HepG2 (cell line): Measurements from ENCODE around the gene CYSRT1. TPM values are rescaled to one million over a fixed set of nuclear protein-coding genes. Genes with fewer than 3 reads are reported as not detected.

Source experiments
- CAMTA2 ChIP-seq: sonication (generic); formaldehyde crosslinking; IDR thresholded peaks from 2 replicates; pipeline ENCODE4 v1.4.0; 2020; ENCODE audit warnings: mild to moderate bottlenecking, missing genetic modification reagents, borderline replicate concordance
- CREM ChIP-seq, 2 experiments: sonication (generic) in 1 of 2; formaldehyde crosslinking in 1 of 2; IDR thresholded peaks; 2 replicates each; pipeline versions ENCODE4 v1.4.0 to v1.6.1; 2016 to 2020; ENCODE audit warnings: antibody characterized with exemption in 1 of 2, mild to moderate bottlenecking in 1 of 2, missing genetic modification reagents in 1 of 2
- HNRNPL ChIP-seq: fragments of 200-400 bp; formaldehyde crosslinking; IDR thresholded peaks from 2 replicates; pipeline ENCODE4 v1.6.1; 2017; ENCODE audit warnings: mild to moderate bottlenecking, low read depth, low read length
- MTA3 ChIP-seq: sonication (generic); formaldehyde crosslinking; IDR thresholded peaks from 2 replicates; pipeline ENCODE4 v1.4.0; 2020; ENCODE audit warnings: missing genetic modification reagents
- MTERF4 ChIP-seq: sonication (generic); formaldehyde crosslinking; IDR thresholded peaks from 2 replicates; pipeline ENCODE4 v1.8.0; 2023; ENCODE audit warnings: mild to moderate bottlenecking, missing genetic modification reagents
- MXI1 ChIP-seq: IDR thresholded peaks from 3 replicates; pipeline ENCODE4 v1.6.1; 2012; ENCODE audit warnings: low read depth, low read length, inconsistent platforms, borderline replicate concordance
- NAIF1 ChIP-seq: sonication (generic); formaldehyde crosslinking; IDR thresholded peaks from 2 replicates; pipeline ENCODE4 v1.5.0; 2020; ENCODE audit warnings: mild to moderate bottlenecking, missing genetic modification reagents, borderline replicate concordance
- SAP130 ChIP-seq: IDR thresholded peaks from 2 replicates; pipeline ENCODE4 v1.6.1; 2016; ENCODE audit warnings: low read depth
- SNAPC5 ChIP-seq: sonication (generic); formaldehyde crosslinking; IDR thresholded peaks from 2 replicates; pipeline ENCODE4 v1.8.1; 2023; ENCODE audit warnings: mild to moderate bottlenecking, missing genetic modification reagents, borderline replicate concordance
- SRF ChIP-seq: IDR thresholded peaks from 2 replicates; pipeline ENCODE4 v1.6.1; 2011; ENCODE audit warnings: mild to moderate bottlenecking, low read depth, low read length, moderate library complexity
- TIGD3 ChIP-seq: sonication (generic); formaldehyde crosslinking; IDR thresholded peaks from 2 replicates; pipeline ENCODE4 v1.5.1; 2020; ENCODE audit warnings: mild to moderate bottlenecking, missing genetic modification reagents, borderline replicate concordance
- ZBTB37 ChIP-seq: sonication (generic); formaldehyde crosslinking; IDR thresholded peaks from 2 replicates; pipeline ENCODE4 v1.4.0; 2020; ENCODE audit warnings: mild to moderate bottlenecking, missing genetic modification reagents
- ZBTB42 ChIP-seq: sonication (generic); formaldehyde crosslinking; IDR thresholded peaks from 2 replicates; pipeline ENCODE4 v1.5.0; 2020; ENCODE audit warnings: mild to moderate bottlenecking, missing genetic modification reagents
- ZBTB7A ChIP-seq: sonication (generic); formaldehyde crosslinking; IDR thresholded peaks from 2 replicates; pipeline ENCODE4 v1.8.0; 2022; ENCODE audit warnings: mild to moderate bottlenecking, missing genetic modification reagents
- ZNF256 ChIP-seq: sonication (generic); formaldehyde crosslinking; conservative IDR thresholded peaks from 2 replicates; pipeline ENCODE4 v1.4.0; 2020; ENCODE audit warnings: missing genetic modification reagents
- ZNF546 ChIP-seq: sonication (generic); formaldehyde crosslinking; conservative IDR thresholded peaks from 2 replicates; pipeline ENCODE4 v1.8.1; 2023; ENCODE audit warnings: mild to moderate bottlenecking, missing genetic modification reagents
- ZNF615 ChIP-seq: sonication (generic); formaldehyde crosslinking; IDR thresholded peaks from 2 replicates; pipeline ENCODE4 v1.5.0; 2020; ENCODE audit warnings: mild to moderate bottlenecking, missing genetic modification reagents, borderline replicate concordance
- ZNF619 ChIP-seq: sonication (generic); formaldehyde crosslinking; IDR thresholded peaks from 2 replicates; pipeline ENCODE4 v1.4.0; 2020; ENCODE audit warnings: mild to moderate bottlenecking, missing genetic modification reagents
- ZNF720 ChIP-seq: sonication (generic); formaldehyde crosslinking; IDR thresholded peaks from 2 replicates; pipeline ENCODE4 v1.4.0; 2020; ENCODE audit warnings: missing genetic modification reagents
- ZNF747 ChIP-seq: sonication (generic); formaldehyde crosslinking; IDR thresholded peaks from 2 replicates; pipeline ENCODE4 v1.8.1; 2023; ENCODE audit warnings: missing genetic modification reagents, mild to moderate bottlenecking, borderline replicate concordance
- polyA plus RNA-seq, 8 experiments: library from polyadenylated mRNA; depleted of rRNA in 3 of 8; stranded (reverse) in 7 of 8; unstranded in 1 of 8; fragments of >200 nt; fragmentation: Illumina TruSeq in 4 of 8; extraction: Trizol in 4 of 8; gene quantifications; 2 replicates each; pipeline versions ENCODE4 v1.2.1 to v1.2.3, GENCODE V29; 2011 to 2016; ENCODE audit warnings: low read depth in 4 of 8, missing spikeins in 1 of 8, mixed read lengths in 1 of 8; ENCODE audit not compliant: insufficient read depth in 1 of 8
- total RNA-seq, 5 experiments: library from RNA; depleted of rRNA; stranded (reverse); fragments of >200 nt; fragmentation: Illumina TruSeq; extraction: Trizol; gene quantifications; 2 replicates each; pipeline ENCODE4 v1.2.3, GENCODE V29; 2016; ENCODE audit warnings: low read depth in 1 of 5
- TF ChIP-seq, protein P1 (sequence below): sonication (generic); formaldehyde crosslinking; IDR thresholded peaks from 2 replicates; pipeline ENCODE4 v1.9.0; 2022; ENCODE audit warnings: missing genetic modification reagents, mild to moderate bottlenecking, borderline replicate concordance
- TF ChIP-seq, protein P2 (sequence below): sonication (generic); formaldehyde crosslinking; IDR thresholded peaks from 2 replicates; pipeline ENCODE4 v1.8.0; 2022; ENCODE audit warnings: mild to moderate bottlenecking, missing genetic modification reagents, moderate library complexity
- TF ChIP-seq, protein P3 (sequence below): sonication (generic); formaldehyde crosslinking; IDR thresholded peaks from 2 replicates; pipeline ENCODE4 v1.8.1; 2023; ENCODE audit warnings: missing genetic modification reagents, mild to moderate bottlenecking, borderline replicate concordance

Gene CYSRT1
- total and polyA plus RNA-seq, 2 of the 13 experiments (the other 11 are each of a cell fraction or from before 2014, with no cell fraction given), result 1.5 to 2.1 TPM

DNA sequence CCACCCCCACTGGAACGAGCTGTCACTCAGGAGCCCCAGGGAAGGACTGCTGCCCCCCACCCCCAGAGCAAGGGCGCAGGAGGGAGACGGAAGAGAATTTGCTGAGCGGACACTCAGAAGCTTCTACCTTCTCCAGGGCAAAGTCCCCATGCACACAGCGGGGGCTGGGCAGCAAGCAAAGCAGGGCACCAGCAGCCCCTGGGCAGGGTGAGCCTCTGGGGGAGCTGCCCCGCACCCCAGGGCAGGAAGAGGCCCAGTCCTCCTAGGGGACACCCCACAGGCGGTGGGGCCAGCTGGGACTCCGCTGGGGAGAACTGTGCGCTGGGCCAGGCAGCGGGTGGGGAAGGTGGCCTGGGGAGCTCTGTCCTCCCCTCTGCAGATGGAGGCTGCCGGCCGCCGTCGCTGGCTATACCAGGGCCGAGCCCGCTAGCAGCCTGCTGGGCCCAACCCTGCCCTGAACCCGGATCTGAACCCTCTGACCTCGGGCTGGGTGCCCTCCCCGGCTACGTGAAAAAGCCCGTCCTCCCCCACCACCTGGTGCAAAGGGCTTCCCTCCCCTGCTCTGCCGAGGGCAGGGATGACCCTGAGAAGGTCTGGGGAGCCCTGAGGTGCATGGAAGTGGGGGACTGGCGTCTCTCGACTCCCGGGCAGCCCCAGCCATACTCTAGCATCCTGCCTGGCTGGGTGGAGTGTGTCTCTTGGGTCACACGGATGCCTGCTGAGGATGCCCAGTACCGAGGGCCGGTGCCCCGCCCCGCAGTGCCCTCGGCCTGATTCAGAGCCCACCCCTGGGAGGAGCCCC lies 5.1 kb downstream of the CYSRT1 start (continued):
- TF ChIP-seq ZNF256 (CRISPR knock-in tag), result no peak
- no peak for TF ChIP-seq CAMTA2
- TF ChIP-seq TIGD3 (CRISPR knock-in tag), result no peak
- TF ChIP-seq, protein P1, sequence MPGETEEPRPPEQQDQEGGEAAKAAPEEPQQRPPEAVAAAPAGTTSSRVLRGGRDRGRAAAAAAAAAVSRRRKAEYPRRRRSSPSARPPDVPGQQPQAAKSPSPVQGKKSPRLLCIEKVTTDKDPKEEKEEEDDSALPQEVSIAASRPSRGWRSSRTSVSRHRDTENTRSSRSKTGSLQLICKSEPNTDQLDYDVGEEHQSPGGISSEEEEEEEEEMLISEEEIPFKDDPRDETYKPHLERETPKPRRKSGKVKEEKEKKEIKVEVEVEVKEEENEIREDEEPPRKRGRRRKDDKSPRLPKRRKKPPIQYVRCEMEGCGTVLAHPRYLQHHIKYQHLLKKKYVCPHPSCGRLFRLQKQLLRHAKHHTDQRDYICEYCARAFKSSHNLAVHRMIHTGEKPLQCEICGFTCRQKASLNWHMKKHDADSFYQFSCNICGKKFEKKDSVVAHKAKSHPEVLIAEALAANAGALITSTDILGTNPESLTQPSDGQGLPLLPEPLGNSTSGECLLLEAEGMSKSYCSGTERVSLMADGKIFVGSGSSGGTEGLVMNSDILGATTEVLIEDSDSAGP, result peak; percentile 46; the same call in 1 of the 2 replicates
- TF ChIP-seq SNAPC5 (CRISPR knock-in tag), result no peak
- TF ChIP-seq ZNF615 (CRISPR knock-in tag), result no peak
- TF ChIP-seq ZBTB7A (CRISPR knock-in tag), result 0 out of 2 replicates have a peak, but pooled peaks have one; percentile 26
- no peak for TF ChIP-seq NAIF1 (CRISPR knock-in tag)
- no peak for TF ChIP-seq ZNF720 (CRISPR knock-in tag)
- TF ChIP-seq ZBTB42 (CRISPR knock-in tag), result no peak
- TF ChIP-seq, protein P2, sequence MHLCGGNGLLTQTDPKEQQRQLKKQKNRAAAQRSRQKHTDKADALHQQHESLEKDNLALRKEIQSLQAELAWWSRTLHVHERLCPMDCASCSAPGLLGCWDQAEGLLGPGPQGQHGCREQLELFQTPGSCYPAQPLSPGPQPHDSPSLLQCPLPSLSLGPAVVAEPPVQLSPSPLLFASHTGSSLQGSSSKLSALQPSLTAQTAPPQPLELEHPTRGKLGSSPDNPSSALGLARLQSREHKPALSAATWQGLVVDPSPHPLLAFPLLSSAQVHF (CRISPR knock-in tag), result no peak
- TF ChIP-seq SAP130, result peak; percentile 77
- no peak for TF ChIP-seq ZNF747 (CRISPR knock-in tag)
- no peak for TF ChIP-seq MXI1
- TF ChIP-seq CREM (IDR thresholded peaks at IDR 0.05), result peak; percentile 65; the same call in 1 of the 2 replicates
- no peak for TF ChIP-seq CREM (CRISPR knock-in tag; IDR thresholded peaks at IDR 0.05)
- TF ChIP-seq ZBTB37 (CRISPR knock-in tag), result no peak
- TF ChIP-seq, protein P3, sequence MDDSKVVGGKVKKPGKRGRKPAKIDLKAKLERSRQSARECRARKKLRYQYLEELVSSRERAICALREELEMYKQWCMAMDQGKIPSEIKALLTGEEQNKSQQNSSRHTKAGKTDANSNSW (CRISPR knock-in tag), result no peak
- TF ChIP-seq MTERF4 (CRISPR knock-in tag), result no peak
- TF ChIP-seq ZNF619 (CRISPR knock-in tag), result peak; percentile 71; the same call in 1 of the 2 replicates
- no peak for TF ChIP-seq SRF
- TF ChIP-seq HNRNPL, result peak; percentile 98
- no peak for TF ChIP-seq MTA3
- no peak for TF ChIP-seq ZNF546
